Left ventricle myocardium inferior (tissue), 1 donor: ENCODE measurements around the gene CCNO. TPM values are rescaled to one million over a fixed set of nuclear protein-coding genes. Genes with fewer than 3 reads are reported as not detected.

ENCODE experiments used
- DNase-seq: peaks from one replicate; pipeline ENCODE4 v3.0.0-alpha.2; 2020
- H3K27ac ChIP-seq: fragments of 200-600 bp; replicated peaks from 2 replicates; pipeline ENCODE4 v1.8.0; 2021
- H3K27me3 ChIP-seq: fragments of 200-600 bp; 2 replicates; pipeline ENCODE4 v1.8.0; 2021; ENCODE audit warnings: low read depth
- H3K36me3 ChIP-seq: fragments of 200-600 bp; 2 replicates; pipeline ENCODE4 v1.8.0; 2021
- H3K4me1 ChIP-seq: fragments of 200-600 bp; 2 replicates; pipeline ENCODE4 v1.8.0; 2021
- H3K4me3 ChIP-seq: fragments of 200-600 bp; 2 replicates; pipeline ENCODE4 v1.8.0; 2021; ENCODE audit warnings: mild to moderate bottlenecking, moderate library complexity
- H3K9me3 ChIP-seq: fragments of 200-600 bp; replicated peaks from 2 replicates; pipeline ENCODE4 v1.8.0; 2021
- CTCF ChIP-seq: fragments of 200-600 bp; IDR thresholded peaks from 2 replicates; pipeline ENCODE4 v1.8.0; 2021; ENCODE audit warnings: antibody characterized with exemption, mild to moderate bottlenecking, borderline replicate concordance
- intact Hi-C: fragments of 100-400 bp; cut with micrococcal nuclease; formaldehyde crosslinking; loops from one replicate; pipeline ENCODE4 v1.11.0; 2022
- total RNA-seq: library from RNA; stranded (reverse); fragmentation: NEBNext Ultra II Directional; extraction: Animal tissue kit (Norgen Biotek cat#: 25700); gene quantifications from one replicate; pipeline ENCODE4 v1.2.1, GENCODE V29; 2021
- donor health status: DM: no; HTN: yes; CAD: no; lungs with severe emphysema.

The CCNO gene
- total RNA-seq, 1 donor from 2014 or later: not detected

- intact Hi-C loops: no loop called here
- peaks cover 36% of the 10 kb centered on the region for H3K4me1 ChIP-seq
- H3K27me3 ChIP-seq: peaks cover 100% of the 10 kb centered on the region
- peak overlapping the region; percentile 57 for H3K4me3 ChIP-seq
- no peaks in the 10 kb centered on the region for H3K36me3 ChIP-seq
- H3K9me3 ChIP-seq: no peaks in the 10 kb centered on the region
- DNase-seq: no peak
- peak; percentile 28 for TF ChIP-seq CTCF
- no peak overlapping the region for H3K27ac ChIP-seq
These were observed 7.1 kb downstream of the CCNO start for GRCh38 chr5:55226027-55226933.

- peaks cover 100% of the 10 kb centered on the region for H3K27me3 ChIP-seq
- intact Hi-C loops: no loop called here
- no peak for TF ChIP-seq CTCF
- H3K4me1 ChIP-seq: peaks cover 39% of the 10 kb centered on the region
- no peak overlapping the region for H3K4me3 ChIP-seq
- H3K9me3 ChIP-seq: no peaks in the 10 kb centered on the region
- no peak for DNase-seq
- no peaks in the 10 kb centered on the region for H3K36me3 ChIP-seq
- H3K27ac ChIP-seq: no peak overlapping the region
These were observed 8.1 kb downstream of the CCNO start for GRCh38 chr5:55225346-55225745.

- H3K4me3 ChIP-seq: peak overlapping the region; percentile 34
These were observed 9.6 kb downstream of the CCNO start for GRCh38 chr5:55223812-55224240.

GRCh38 chr5:55222985-55223811, 10.2 kb downstream of the CCNO start:
- Histone ChIP-seq H3K4me1 (peaks cover 42% of the 10 kb centered on the region), H3K27me3 (peaks cover 100% of the 10 kb centered on the region), H3K9me3 (no peaks in the 10 kb centered on the region), H3K4me3 (peak overlapping the region; percentile 34), H3K27ac (no peak overlapping the region), H3K36me3 (no peaks in the 10 kb centered on the region)
- intact Hi-C loops: no loop called here
- no peak for DNase-seq
- no peak for TF ChIP-seq CTCF

More at GRCh38 chr5:55223812-55224240, 9.6 kb downstream of the CCNO start:
- Histone ChIP-seq H3K27me3 (peaks cover 100% of the 10 kb centered on the region), H3K9me3 (no peaks in the 10 kb centered on the region), H3K27ac (no peak overlapping the region), H3K4me1 (peaks cover 42% of the 10 kb centered on the region), H3K36me3 (no peaks in the 10 kb centered on the region)
- intact Hi-C loops: no loop called here
- DNase-seq: no peak
- TF ChIP-seq CTCF: no peak

- no peaks in the 10 kb centered on the region for H3K36me3 ChIP-seq
- TF ChIP-seq CTCF: no peak
- no peaks in the 10 kb centered on the region for H3K9me3 ChIP-seq
- intact Hi-C loops: no loop called here
- H3K4me3 ChIP-seq: no peak overlapping the region
- DNase-seq: no peak
- peaks cover 100% of the 10 kb centered on the region for H3K27me3 ChIP-seq
- no peak overlapping the region for H3K27ac ChIP-seq
- peaks cover 36% of the 10 kb centered on the region for H3K4me1 ChIP-seq
These were observed 11.1 kb downstream of the CCNO start for GRCh38 chr5:55222092-55222984.
